K562 (cell line): ENCODE measurements around the gene SH3D19. TPM values are rescaled to one million over a fixed set of nuclear protein-coding genes. Genes with fewer than 3 reads are reported as not detected.

Experiments
- ATAC-seq: fragments of 200-7000 bp; cut with Tn5 transposase; 3 replicates; pipeline ENCODE4 v1.9.1; 2020; ENCODE audit warnings: moderate library complexity
- BruUV-seq: library from RNA; stranded (reverse); fragments of 400-500 nt; replicated peaks from 2 replicates; lab custom pipeline; 2021; lab: Mats Ljungman, UMichigan
- CTCF ChIA-PET: fragments of 300-600 bp; formaldehyde crosslinking; extraction: SDS; loops from one replicate; lab custom pipeline; 2021; ENCODE audit warnings: low intra/inter-chr PET ratio; lab: Yijun Ruan, JAX
- POLR2A ChIA-PET: fragments of 300-600, 350-650 bp; sonication (Branson Sonifier 250); formaldehyde crosslinking; extraction: SDS; loops from one replicate; lab custom pipeline; 2021; ENCODE audit warnings: antibody characterized with exemption, inconsistent platforms; lab: Yijun Ruan, JAX
- DNase-seq, 4 experiments: peaks; one replicate each; pipeline versions ENCODE4 v3.0.0 to v3.0.0-alpha.2; 2011 to 2018; ENCODE audit warnings: low spot score in 3 of 4, mixed read lengths in 3 of 4; ENCODE audit errors: extremely low read depth in 1 of 4
- FAIRE-seq: peaks from 2 replicates; lab custom pipeline; 2011; peaks lifted over from hg19 to GRCh38; lab: Jason Lieb, UNC
- H2AFZ ChIP-seq: 2 replicates; pipeline ENCODE4 v1.6.0; 2011; ENCODE audit warnings: low read depth, low read length, control low read depth, inconsistent platforms
- H3K27ac ChIP-seq: fragments of 200-600 bp; 3 replicates; pipeline ENCODE4 v1.8.0; 2011; ENCODE audit warnings: low read depth, mild to moderate bottlenecking, control low read depth, inconsistent platforms, low read length, moderate library complexity, mixed read lengths; ENCODE audit errors: extremely low read depth
- H3K27me3 ChIP-seq, 2 experiments: fragments of 300-600 bp in 1 of 2; 2 replicates in 1 of 2; 3 replicates in 1 of 2; pipeline versions ENCODE4 v1.6.0 to v1.8.0; 2011; ENCODE audit warnings: inconsistent platforms in 2 of 2, low read length in 2 of 2, mild to moderate bottlenecking in 1 of 2, mixed read lengths in 1 of 2, moderate library complexity in 1 of 2; ENCODE audit not compliant: control insufficient read depth in 2 of 2, insufficient read depth in 2 of 2
- H3K36me3 ChIP-seq: fragments of 300-600 bp; 3 replicates; pipeline ENCODE4 v1.8.0; 2011; ENCODE audit warnings: mild to moderate bottlenecking, low read length, inconsistent platforms; ENCODE audit not compliant: control insufficient read depth, insufficient read depth
- H3K4me1 ChIP-seq, 2 experiments: fragments of 200-600 bp in 1 of 2; replicated peaks in 1 of 2; 2 replicates in 1 of 2; 3 replicates in 1 of 2; pipeline versions ENCODE4 v1.5.1 to v1.8.0; 2011; ENCODE audit warnings: inconsistent platforms in 2 of 2, low read length in 2 of 2, mild to moderate bottlenecking in 1 of 2, mixed read lengths in 1 of 2, moderate library complexity in 1 of 2; ENCODE audit not compliant: control insufficient read depth in 2 of 2, insufficient read depth in 2 of 2
- H3K4me2 ChIP-seq: 2 replicates; pipeline ENCODE4 v1.6.1; 2011; ENCODE audit warnings: low read length, control low read depth, inconsistent platforms, mixed read lengths; ENCODE audit not compliant: insufficient read depth
- H3K4me3 ChIP-seq: fragments of 200-600 bp; sonication (generic), shearing (Covaris generic); 2 replicates; pipeline ENCODE4 v1.5.1; 2016; ENCODE audit warnings: control low read depth, inconsistent platforms
- H3K79me2 ChIP-seq: fragments of 200-600 bp; 3 replicates; pipeline ENCODE4 v1.8.0; 2011; ENCODE audit warnings: low read length, inconsistent platforms; ENCODE audit not compliant: control insufficient read depth, insufficient read depth
- H3K9ac ChIP-seq, 2 experiments: 2 replicates each; pipeline versions ENCODE4 v1.6.0 to v1.6.1; 2011; ENCODE audit warnings: low read depth in 2 of 2, low read length in 2 of 2, control low read depth in 1 of 2, inconsistent platforms in 1 of 2, mild to moderate bottlenecking in 1 of 2, mixed read lengths in 1 of 2; ENCODE audit not compliant: insufficient read depth in 1 of 2
- H3K9me1 ChIP-seq: one replicate; pipeline ENCODE4 v1.6.0; 2011; ENCODE audit warnings: inconsistent platforms, mild to moderate bottlenecking, low read length, moderate library complexity; ENCODE audit not compliant: control insufficient read depth, insufficient read depth
- H3K9me3 ChIP-seq: replicated peaks from 2 replicates; pipeline ENCODE4 v1.5.1; 2011; ENCODE audit warnings: low read depth, low read length, inconsistent platforms; ENCODE audit not compliant: control insufficient read depth, insufficient read depth
- H4K20me1 ChIP-seq: replicated peaks from 2 replicates; pipeline ENCODE4 v1.6.1; 2011; ENCODE audit warnings: low read length, inconsistent platforms, mixed read lengths; ENCODE audit not compliant: control insufficient read depth, insufficient read depth
- E2F6 ChIP-seq, 2 experiments: IDR thresholded peaks; 2 replicates each; pipeline ENCODE4 v1.6.1; 2011; ENCODE audit warnings: borderline replicate concordance in 1 of 2, control low read depth in 1 of 2, low read depth in 1 of 2, low read length in 1 of 2, mild to moderate bottlenecking in 1 of 2, mixed read lengths in 1 of 2, moderate library complexity in 1 of 2; ENCODE audit not compliant: insufficient read depth in 1 of 2, insufficient read length in 1 of 2, poor library complexity in 1 of 2, severe bottlenecking in 1 of 2; ENCODE audit errors: extremely low read depth in 1 of 2
- PYGO2 ChIP-seq: fragments of 450-650 bp; IDR thresholded peaks from 2 replicates; pipeline ENCODE4 v1.6.1; 2016; ENCODE audit warnings: mild to moderate bottlenecking, missing genetic modification characterization, moderate library complexity, missing compliant biosample characterization
- SFPQ ChIP-seq: fragments of 200-400 bp; formaldehyde crosslinking; IDR thresholded peaks from 2 replicates; pipeline ENCODE4 v1.6.1; 2017; ENCODE audit warnings: mild to moderate bottlenecking, low read depth, low read length, moderate library complexity
- TCF3 ChIP-seq: sonication (generic); formaldehyde crosslinking; IDR thresholded peaks from 2 replicates; pipeline ENCODE4 v1.4.0; 2020; ENCODE audit warnings: mild to moderate bottlenecking, missing genetic modification reagents
- THRA ChIP-seq: fragments of 450-650 bp; IDR thresholded peaks from 2 replicates; pipeline ENCODE4 v1.6.1; 2017; ENCODE audit warnings: mild to moderate bottlenecking, moderate library complexity
- ZHX1 ChIP-seq: fragments of 150-350 bp; conservative IDR thresholded peaks from 2 replicates; pipeline ENCODE4 v1.6.1; 2014; ENCODE audit warnings: low read length
- WGBS: fragments of 100-300 bp; shearing (Covaris generic); methylation state at CpG from one replicate; pipeline ENCODE4 v1.1.6; 2016; ENCODE audit warnings: low coverage, mixed read lengths; ENCODE audit not compliant: insufficient coverage; ENCODE audit errors: missing lambda C conversion rate; 5-methylcytosine and 5-hydroxymethylcytosine counted together
- in situ Hi-C: fragments of 300-500 bp; cut with MboI; formaldehyde crosslinking; loops from 4 replicates; pipeline ENCODE4 v1.15.0; 2018; ENCODE audit warnings: inconsistent platforms, mixed read lengths
- intact Hi-C: fragments of 100-400 bp; cut with micrococcal nuclease; formaldehyde crosslinking; loops from 2 replicates; pipeline ENCODE4 v1.14.2; 2022
- polyA plus RNA-seq, 8 experiments: library from polyadenylated mRNA; depleted of rRNA in 4 of 8; stranded (reverse) in 5 of 8; unstranded in 3 of 8; fragments of >200 nt; fragmentation: Nextera tagmentation in 2 of 8; fragmentation: Illumina TruSeq in 1 of 8; extraction: Ambion mirVana in 2 of 8; extraction: Trizol in 1 of 8; gene quantifications; 2 replicates each; pipeline versions ENCODE4 v1.2.1 to v1.2.3, GENCODE V29; 2011 to 2014; ENCODE audit warnings: inconsistent platforms in 1 of 8, missing spikeins in 1 of 8
- total RNA-seq, 7 experiments: library from RNA; depleted of rRNA in 6 of 7; stranded (reverse); fragments of >200 nt in 6 of 7; fragmentation: Illumina TruSeq in 2 of 7; extraction: Trizol in 2 of 7; gene quantifications; 2 replicates each; pipeline versions ENCODE4 v1.2.1 to v1.2.3, GENCODE V29; 2011 to 2021; ENCODE audit warnings: low replicate concordance in 1 of 7

Gene SH3D19
- total and polyA plus RNA-seq, 9 of the 15 experiments (the other 6 are each of a cell fraction or from before 2014, with no cell fraction given) = 0.42 to 2.2 (median 1.1) TPM; not detected in 6

- TF ChIP-seq E2F6 (IDR thresholded peaks at IDR 0.05; ENCODE audit: borderline replicate concordance in 1 of 2, extremely low read depth in 1 of 2, insufficient read depth in 1 of 2, insufficient read length in 1 of 2, low read depth in 1 of 2, low read length in 1 of 2, poor library complexity in 1 of 2, severe bottlenecking in 1 of 2) (no peak), TCF3 (CRISPR knock-in tag) (no peak), PYGO2 (no peak), THRA (no peak)
These were observed 62.0 kb downstream of the SH3D19 start (continued) for GRCh38 chr4:151263455-151263854.

- no peaks in the 10 kb centered on the region for H3K4me1 ChIP-seq
- H3K9me3 ChIP-seq = no peaks in the 10 kb centered on the region
- no TSS peak for BruUV-seq
- no peak for ATAC-seq
- no peak for TF ChIP-seq SFPQ
- TF ChIP-seq ZHX1 = no peak
- DNase-seq = no peak
- ChIA-PET POLR2A (no interaction called here), CTCF (no interaction called here)
- no peaks in the 10 kb centered on the region for H3K9me1 ChIP-seq
- no peak overlapping the region for H3K9ac ChIP-seq
- no peak overlapping the region for H2AFZ ChIP-seq
- no peak for FAIRE-seq
- intact Hi-C loops = no loop called here
- H3K36me3 ChIP-seq = no peaks in the 10 kb centered on the region
- no peak overlapping the region for H3K27ac ChIP-seq
- H3K79me2 ChIP-seq = no peaks in the 10 kb centered on the region
- 3% methylated on average over 2 of the region's 2 CpGs for WGBS
- H4K20me1 ChIP-seq = no peaks in the 10 kb centered on the region; the same call in 1 of the 2 replicates
- in situ Hi-C loops = no loop called here
- peaks cover 3 to 10% of the 10 kb centered on the region in 2 experiments; a peak in 2 of 5 replicates for H3K27me3 ChIP-seq
- no peak overlapping the region for H3K4me3 ChIP-seq
- no peak overlapping the region for H3K4me2 ChIP-seq
These were observed 64.9 kb downstream of the SH3D19 start for GRCh38 chr4:151260526-151260925.
